Kidney (tissue), 14 donors: ENCODE data around the gene CCDC187. TPM values are rescaled to one million over a fixed set of nuclear protein-coding genes. Genes with fewer than 3 reads are reported as not detected.
A peak's percentile ranks its signal among the peaks of the same experiment; 100 is the strongest.

Experiments
- DNase-seq, 5 donors: peaks; one replicate each; pipeline ENCODE4 v3.0.0-alpha.2; 2013 to 2020
- FAIRE-seq: peaks from 2 replicates; lab custom pipeline; 2012; peaks lifted over from hg19 to GRCh38; lab: Jason Lieb, UNC
- H3K27ac ChIP-seq, 2 donors: one replicate each; pipeline ENCODE4 v1.7.0; 2013; ENCODE audit warnings: low read depth in 2 of 2, low read length in 2 of 2, inconsistent platforms in 1 of 2
- H3K27me3 ChIP-seq: one replicate; pipeline ENCODE4 v1.7.1; 2013; ENCODE audit warnings: low read length, inconsistent platforms; ENCODE audit not compliant: control insufficient read depth, insufficient read depth
- H3K36me3 ChIP-seq, 3 donors: one replicate each; pipeline versions ENCODE4 v1.7.0 to v1.7.1; 2013; ENCODE audit warnings: low read length in 3 of 3, control low read depth in 1 of 3, inconsistent platforms in 1 of 3; ENCODE audit not compliant: insufficient read depth in 3 of 3, control insufficient read depth in 2 of 3
- H3K4me1 ChIP-seq, 3 donors: one replicate each; pipeline versions ENCODE4 v1.7.0 to v1.7.1; 2013; ENCODE audit warnings: low read length in 3 of 3, inconsistent platforms in 1 of 3, low read depth in 1 of 3; ENCODE audit not compliant: control insufficient read depth in 2 of 3, insufficient read depth in 2 of 3
- H3K4me3 ChIP-seq, 3 donors: one replicate each; pipeline versions ENCODE4 v1.7.0 to v1.8.1; 2013; ENCODE audit warnings: low read length in 3 of 3, control low read depth in 1 of 3, inconsistent platforms in 1 of 3
- H3K9ac ChIP-seq, 3 donors: one replicate each; pipeline versions ENCODE4 v1.7.0 to v1.7.1; 2013; ENCODE audit warnings: low read length in 3 of 3, control low read depth in 1 of 3, inconsistent platforms in 1 of 3
- H3K9me3 ChIP-seq, 3 donors: one replicate each; pipeline versions ENCODE4 v1.7.0 to v1.7.1; 2013; ENCODE audit warnings: low read length in 3 of 3, control low read depth in 1 of 3, inconsistent platforms in 1 of 3; ENCODE audit not compliant: control insufficient read depth in 2 of 3, insufficient read depth in 1 of 3
- intact Hi-C: fragments of 100-400 bp; cut with DNase I; formaldehyde crosslinking; loops from one replicate; pipeline ENCODE4 v1.11.1; 2022
- polyA plus RNA-seq: library from polyadenylated mRNA; stranded (reverse); fragments of 350-450 nt; fragmentation: Illumina TruSeq; extraction: RNeasy Lipid Tissue Mini Kit (QIAGEN cat#74804); gene quantifications from one replicate; pipeline ENCODE4 v1.2.3, GENCODE V29; 2014; ENCODE audit warnings: low read depth, low replicate concordance; ENCODE audit not compliant: insufficient read depth
- total RNA-seq: library from RNA; stranded (reverse); fragmentation: NEBNext Ultra II Directional; extraction: Animal tissue kit (Norgen Biotek cat#: 25700); gene quantifications from one replicate; pipeline ENCODE4 v1.2.1, GENCODE V29; 2021
- TF ChIP-seq, protein P1 (sequence below): IDR thresholded peaks from 3 replicates; pipeline ENCODE4 v1.5.1; 2012; ENCODE audit warnings: mild to moderate bottlenecking, moderate library complexity, borderline replicate concordance; ENCODE audit not compliant: insufficient read depth; ENCODE audit errors: extremely low read depth
- donor health status: control.
- donor health status: control.
- donor health status: control.
- donor health status: control.
- donor health status: control.
- donor health status: DM: yes; HTN: yes; CAD: no.
- donor health status: Normal renal cell carcinoma (clear cell type).

CCDC187 gene
- total and polyA plus RNA-seq, 2 donors from 2014 or later = 0.84 to 2.3 TPM

DNA sequence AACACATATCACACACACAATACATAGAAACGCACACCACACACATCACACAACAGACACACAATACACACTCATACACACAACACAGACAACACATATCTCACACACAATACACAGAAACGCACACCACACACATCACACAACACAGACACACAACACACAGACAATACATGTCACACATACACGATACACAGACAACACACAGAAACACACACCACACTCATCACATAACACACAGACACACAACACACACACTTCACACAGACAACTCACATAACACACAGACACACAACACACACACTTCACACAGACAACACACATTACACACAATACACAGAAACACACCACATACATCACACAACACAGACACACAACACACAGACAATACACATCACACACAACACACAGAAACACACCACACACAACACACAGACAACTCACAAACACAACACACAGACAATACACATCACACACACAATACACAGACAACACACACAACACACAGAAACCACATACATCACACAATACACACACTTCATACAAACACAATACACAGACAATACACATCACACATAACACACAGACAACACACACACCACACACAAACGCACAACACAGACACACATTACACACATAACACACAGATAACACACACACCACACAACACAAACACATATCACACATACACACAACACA lies 4.3 kb upstream of the CCDC187 start:
- no peaks in the 10 kb centered on the region for H3K27me3 ChIP-seq
- TF ChIP-seq, protein P1, sequence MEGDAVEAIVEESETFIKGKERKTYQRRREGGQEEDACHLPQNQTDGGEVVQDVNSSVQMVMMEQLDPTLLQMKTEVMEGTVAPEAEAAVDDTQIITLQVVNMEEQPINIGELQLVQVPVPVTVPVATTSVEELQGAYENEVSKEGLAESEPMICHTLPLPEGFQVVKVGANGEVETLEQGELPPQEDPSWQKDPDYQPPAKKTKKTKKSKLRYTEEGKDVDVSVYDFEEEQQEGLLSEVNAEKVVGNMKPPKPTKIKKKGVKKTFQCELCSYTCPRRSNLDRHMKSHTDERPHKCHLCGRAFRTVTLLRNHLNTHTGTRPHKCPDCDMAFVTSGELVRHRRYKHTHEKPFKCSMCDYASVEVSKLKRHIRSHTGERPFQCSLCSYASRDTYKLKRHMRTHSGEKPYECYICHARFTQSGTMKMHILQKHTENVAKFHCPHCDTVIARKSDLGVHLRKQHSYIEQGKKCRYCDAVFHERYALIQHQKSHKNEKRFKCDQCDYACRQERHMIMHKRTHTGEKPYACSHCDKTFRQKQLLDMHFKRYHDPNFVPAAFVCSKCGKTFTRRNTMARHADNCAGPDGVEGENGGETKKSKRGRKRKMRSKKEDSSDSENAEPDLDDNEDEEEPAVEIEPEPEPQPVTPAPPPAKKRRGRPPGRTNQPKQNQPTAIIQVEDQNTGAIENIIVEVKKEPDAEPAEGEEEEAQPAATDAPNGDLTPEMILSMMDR = no peak

GRCh38 chr9:136307215-136307750 lies 3.4 kb upstream of the CCDC187 start:
- H3K9me3 ChIP-seq = peaks cover 0 to 6% (median 0%) of the 10 kb centered on the region in 3 donors
- FAIRE-seq (no peak), DNase-seq (no peak)
- TF ChIP-seq, protein P1 = no peak
- no peak overlapping the region for H3K9ac ChIP-seq
- no peaks in the 10 kb centered on the region for H3K27me3 ChIP-seq
- peak overlapping the region in 1 of 3 donors; percentile 42 for H3K4me3 ChIP-seq
- intact Hi-C loops = no loop called here
- peaks cover 0 to 2% (median 0%) of the 10 kb centered on the region in 3 donors for H3K36me3 ChIP-seq
- peaks cover 0 to 11% (median 9%) of the 10 kb centered on the region in 3 donors for H3K4me1 ChIP-seq
- H3K27ac ChIP-seq = no peak overlapping the region

More for the DNA sequence above, 4.3 kb upstream of the CCDC187 start:
- no peak overlapping the region for H3K27ac ChIP-seq
- intact Hi-C loops = no loop called here
- peak overlapping the region in 1 of 3 donors; percentile 12 for H3K9ac ChIP-seq
- H3K9me3 ChIP-seq = peaks cover 0 to 6% (median 0%) of the 10 kb centered on the region in 3 donors
- H3K4me3 ChIP-seq = peak overlapping the region in 1 of 3 donors; percentile 57
- peaks cover 0 to 11% (median 9%) of the 10 kb centered on the region in 3 donors for H3K4me1 ChIP-seq
- H3K36me3 ChIP-seq = peaks cover 0 to 2% (median 0%) of the 10 kb centered on the region in 3 donors
- FAIRE-seq (no peak), DNase-seq (no peak)

GRCh38 chr9:136306211-136307208 lies 2.6 kb upstream of the CCDC187 start:
- Histone ChIP-seq H3K27ac (no peak overlapping the region), H3K9ac (no peak overlapping the region), H3K36me3 (peaks cover 0 to 2% (median 0%) of the 10 kb centered on the region in 3 donors), H3K27me3 (no peaks in the 10 kb centered on the region), H3K9me3 (peaks cover 0 to 6% (median 0%) of the 10 kb centered on the region in 3 donors), H3K4me1 (peaks cover 0 to 11% (median 9%) of the 10 kb centered on the region in 3 donors), H3K4me3 (no peak overlapping the region)
- intact Hi-C loops = no loop called here
- TF ChIP-seq, protein P1 = no peak
- no peak for FAIRE-seq
- peak in 1 of 5 donors; percentile 68 for DNase-seq
